ENCODE data around the gene CEP350. TPM values are rescaled to one million over a fixed set of nuclear protein-coding genes. Genes with fewer than 3 reads are reported as not detected.
"Not testable (repeated sequence)": the region's sequence is repeated elsewhere in the genome, so short reads cannot be mapped to it uniquely, and the experiment has no call there.

Gene CEP350
- total RNA-seq, 1 donor from 2014 or later, result 110 TPM

DNA sequence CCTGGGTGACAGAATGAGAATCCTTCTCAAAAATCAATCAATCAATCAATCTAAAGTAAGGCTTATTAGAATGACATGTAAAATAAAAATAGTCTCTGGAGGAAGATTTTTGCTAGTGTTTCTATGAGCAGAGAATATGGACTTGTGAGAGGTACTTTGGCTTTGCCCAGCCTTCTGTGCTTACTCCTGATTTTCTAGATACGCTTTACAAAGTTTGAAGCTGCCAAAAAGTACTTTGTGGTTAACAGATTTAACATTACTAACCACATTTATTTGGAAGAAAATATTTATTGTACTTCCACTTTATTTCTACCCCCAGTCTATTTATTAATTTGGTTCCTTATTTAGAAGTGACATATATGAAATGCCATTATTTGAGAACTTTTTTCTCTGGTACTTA, 41.0 kb downstream of the CEP350 start:
- DNase-seq, result no peak

DNA sequence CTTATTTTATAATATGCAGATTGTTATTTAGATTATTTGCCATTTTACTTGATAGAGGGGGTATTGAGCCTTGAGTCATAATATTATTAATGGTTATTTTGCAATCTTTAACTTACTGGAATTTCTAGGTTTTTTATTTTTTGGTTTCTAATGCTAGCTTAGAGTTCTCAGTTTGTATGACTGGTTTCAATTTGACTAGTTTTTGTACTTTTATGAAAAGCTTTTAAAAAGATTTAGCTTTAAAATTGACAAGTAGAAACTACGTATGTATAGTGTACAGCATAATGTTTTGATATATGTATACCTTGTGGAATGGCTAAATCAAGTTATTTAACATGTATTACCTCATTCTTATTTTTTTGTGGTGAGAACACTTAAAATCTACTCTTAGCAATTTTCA, 41.5 kb downstream of the CEP350 start:
- DNase-seq, result no peak

- no peak for DNase-seq
Observed at GRCh38 chr1:180000575-180000974, 46.0 kb downstream of the CEP350 start.

DNA sequence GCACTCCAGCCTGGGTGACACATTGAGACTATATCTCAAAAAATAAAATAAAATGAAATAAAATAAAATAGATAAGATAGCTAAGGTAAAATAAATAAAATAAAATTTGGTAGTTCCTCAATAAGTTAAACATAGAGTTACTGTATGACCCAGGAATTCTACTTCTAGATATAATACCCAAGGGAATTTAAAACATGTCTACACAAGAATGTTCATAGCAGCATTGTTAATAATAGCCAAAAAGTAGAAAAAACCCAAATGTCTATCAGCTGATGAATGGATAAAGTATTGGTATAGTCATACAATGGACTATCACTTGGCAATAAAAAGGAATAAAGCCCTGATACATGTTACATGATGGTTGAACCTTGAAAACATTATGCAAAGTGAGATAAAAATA, 47.8 kb downstream of the CEP350 start:
- DNase-seq, result no peak

DNA sequence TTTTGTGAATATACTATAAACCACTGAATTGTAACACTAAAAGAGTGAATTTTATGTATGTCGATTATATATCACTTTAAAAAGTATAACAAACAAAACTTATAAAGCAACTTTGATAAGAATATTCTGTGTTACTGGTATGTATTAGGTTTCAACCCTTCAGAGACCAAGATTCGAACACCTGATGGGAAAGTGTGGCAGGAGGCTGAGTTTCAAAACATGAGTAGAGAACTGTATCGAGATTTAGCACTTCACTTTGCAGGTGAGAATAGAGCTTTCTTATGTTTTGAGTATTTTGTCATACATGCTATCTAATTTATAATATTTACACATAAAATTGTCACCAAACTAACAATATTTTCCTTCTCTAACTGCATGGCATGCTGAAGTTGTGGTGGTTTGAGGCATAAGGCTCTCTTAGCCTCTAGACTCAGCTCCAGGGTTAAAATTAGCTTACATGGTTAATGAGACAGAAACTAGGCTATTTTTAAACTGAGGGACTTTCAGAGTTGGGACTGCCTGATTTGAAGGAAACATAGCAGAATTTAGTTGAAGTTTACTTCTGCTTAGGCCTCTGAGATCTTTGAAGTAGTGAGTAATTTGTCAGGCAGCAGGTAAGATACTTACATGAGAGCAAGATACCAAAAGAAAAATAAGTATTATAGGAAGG, 48.6 kb downstream of the CEP350 start:
- no peak for DNase-seq

DNA sequence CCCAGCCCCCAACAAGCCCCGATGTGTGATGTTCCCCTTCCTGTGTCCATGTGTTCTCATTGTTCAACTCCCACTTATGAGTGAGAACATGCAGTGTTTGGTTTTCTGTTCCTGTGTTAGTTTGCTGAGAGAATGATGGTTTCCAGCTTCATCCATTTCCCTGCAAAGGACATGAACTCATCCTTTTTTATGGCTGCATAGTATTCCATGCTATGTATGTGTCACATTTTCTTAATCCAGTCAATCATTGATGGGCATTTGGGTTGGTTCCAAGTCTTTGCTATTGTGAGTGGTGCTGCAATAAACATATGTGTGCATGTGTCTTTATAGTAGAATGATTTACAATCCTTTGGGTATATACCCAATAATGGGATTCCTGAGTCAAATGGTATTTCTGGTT, 52.2 kb downstream of the CEP350 start:
- not testable (repeated sequence) for DNase-seq

DNA sequence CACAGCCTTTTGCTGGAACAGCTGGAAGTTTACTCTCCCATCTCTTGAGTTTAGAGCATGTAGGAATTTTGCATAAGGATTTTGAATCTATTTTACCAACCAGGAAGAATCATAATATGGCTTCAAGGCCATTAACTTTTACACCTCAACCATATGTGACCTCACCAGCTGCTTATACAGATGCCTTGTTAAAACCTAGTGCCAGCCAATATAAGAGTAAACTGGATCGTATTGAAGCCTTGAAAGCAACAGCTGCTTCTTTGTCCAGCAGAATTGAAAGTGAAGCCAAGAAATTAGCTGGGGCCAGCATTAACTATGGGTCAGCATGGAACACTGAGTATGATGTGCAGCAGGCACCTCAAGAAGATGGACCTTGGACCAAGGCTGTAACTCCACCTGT, 65.4 kb downstream of the CEP350 start:
- DNase-seq, result no peak

DNA sequence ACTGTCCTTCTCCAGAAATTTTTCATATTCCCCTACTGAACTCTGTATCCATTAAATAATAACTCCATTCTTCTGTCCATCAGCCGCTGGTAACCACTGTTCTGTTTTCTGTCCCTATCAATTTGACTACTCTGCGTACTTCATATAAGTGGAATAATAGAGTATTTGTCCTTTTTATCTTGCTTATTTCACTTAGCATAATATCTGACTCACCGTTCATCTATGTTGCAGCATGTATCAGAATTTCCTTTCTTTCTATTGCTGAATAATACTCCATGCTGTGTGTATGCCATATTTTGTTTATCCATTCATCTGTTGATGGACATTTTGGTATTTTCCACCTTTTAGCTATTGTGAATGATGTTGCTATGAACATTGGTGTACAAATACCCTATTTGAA, 71.9 kb downstream of the CEP350 start:
- no peak for DNase-seq

DNA sequence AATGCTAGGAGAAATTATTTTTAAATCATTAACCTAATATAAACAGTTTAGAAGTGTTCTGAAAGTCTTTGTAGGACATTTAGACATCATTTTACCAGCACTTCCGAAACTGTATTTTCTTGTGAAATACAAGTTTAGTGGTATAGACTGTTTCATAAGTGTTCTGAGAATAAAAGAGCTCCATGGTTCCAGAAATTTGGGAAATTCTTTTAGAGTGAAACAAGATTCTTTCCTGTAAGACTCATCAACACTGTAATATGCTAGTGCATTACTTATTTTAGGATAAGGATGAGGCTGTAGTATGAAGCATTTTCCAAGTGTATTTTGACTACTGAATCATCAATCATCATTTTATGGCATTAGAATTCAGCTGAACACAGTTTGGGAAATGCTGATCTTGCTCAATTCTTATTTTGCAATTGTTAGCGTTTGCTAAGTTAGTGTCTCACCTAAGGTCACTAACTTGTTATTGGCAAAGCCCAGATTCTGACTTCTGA, 73.4 kb downstream of the CEP350 start:
- DNase-seq, result no peak

DNA sequence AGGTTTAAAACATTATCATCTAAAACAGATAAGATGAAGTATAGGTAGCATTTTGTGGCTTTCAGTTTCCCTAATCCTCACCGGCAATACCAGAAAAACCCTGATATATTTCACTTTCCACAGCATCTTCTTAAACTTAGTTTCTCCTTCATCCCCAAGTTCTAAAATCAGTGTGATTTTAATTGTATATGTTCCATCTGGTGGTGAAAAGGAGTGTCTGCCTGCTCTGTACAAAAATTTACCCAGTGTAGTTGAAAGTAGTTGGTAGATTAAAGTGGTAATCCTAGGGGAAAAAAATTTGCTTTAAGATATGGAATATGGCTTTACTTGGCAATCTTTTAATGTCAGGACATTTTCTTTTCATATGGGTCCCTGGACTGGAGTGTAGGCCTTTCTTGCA, 74.3 kb downstream of the CEP350 start:
- no peak for DNase-seq

- no peak for DNase-seq
Observed at GRCh38 chr1:180029524-180030135, 75.0 kb downstream of the CEP350 start.

DNA sequence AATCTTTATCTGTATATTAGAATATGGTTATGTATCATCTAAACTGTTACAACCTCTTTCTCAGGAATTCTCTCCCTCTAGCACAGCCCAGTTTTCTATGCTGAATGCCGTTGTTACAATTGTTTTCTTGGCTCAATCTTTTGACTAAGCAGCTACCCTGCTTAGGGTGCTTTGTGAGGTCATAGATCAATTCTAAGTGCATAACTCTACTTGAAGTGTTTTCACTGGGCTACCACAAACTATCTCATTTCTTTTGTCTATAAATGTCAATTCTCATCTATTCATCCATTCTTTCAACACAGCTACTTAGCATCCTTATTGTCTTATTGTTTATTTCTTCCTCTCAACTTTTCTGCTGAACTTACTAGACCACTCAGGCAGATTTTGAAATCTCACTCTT, 77.1 kb downstream of the CEP350 start:
- no peak for DNase-seq

GRCh38 chr1:180033390-180033789, 78.8 kb downstream of the CEP350 start:
- no peak for DNase-seq

DNA sequence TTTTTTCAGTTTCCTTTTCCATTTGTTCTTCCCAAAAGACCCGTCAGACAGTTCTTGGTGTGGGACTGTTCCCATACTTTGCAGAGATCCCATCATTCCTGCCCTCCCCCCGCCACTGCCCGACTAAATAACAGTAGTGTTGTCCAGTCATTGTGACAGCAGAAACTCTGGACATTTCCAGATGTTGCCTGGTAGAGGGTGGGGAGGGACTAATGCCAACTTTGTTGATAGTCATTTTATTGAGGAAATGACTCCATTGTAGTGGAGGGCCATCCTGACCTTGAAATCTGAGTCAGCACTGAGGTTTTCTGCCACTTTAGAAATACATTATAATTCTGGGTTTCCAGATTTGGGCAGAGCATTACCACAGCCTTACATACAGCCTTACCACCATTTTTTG, 85.4 kb downstream of the CEP350 start:
- no peak for DNase-seq

- no peak for DNase-seq
Observed at GRCh38 chr1:180041582-180041981, 87.0 kb downstream of the CEP350 start.

DNA sequence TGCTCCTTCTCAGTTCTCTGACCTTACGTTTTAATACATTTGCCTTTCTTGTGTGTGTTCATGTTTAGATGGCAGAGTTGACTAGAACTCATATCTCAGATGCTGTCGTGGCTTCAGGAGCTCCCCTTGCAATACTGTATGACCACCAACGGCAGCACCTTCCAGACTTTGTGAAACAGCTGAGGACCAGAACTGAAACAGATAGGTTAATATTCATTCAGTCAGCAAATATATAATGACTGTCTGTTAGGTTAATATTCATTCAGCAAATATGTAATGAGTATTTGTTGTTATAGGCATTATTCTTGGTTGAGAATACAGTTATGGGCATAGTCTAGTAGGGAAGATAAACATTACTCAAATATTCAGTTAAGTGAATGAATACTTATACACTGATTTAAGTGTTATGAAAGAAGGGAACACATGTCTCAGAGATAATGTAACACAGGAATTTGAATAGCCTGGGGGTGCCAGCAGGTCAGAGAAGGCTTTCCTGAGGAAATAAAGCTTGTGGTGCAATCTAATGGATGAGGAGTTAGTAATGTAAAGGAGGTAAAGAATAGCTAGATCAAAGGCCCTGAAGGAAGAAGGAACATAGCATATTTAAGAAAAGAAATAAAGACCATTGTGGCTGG, 88.5 kb downstream of the CEP350 start:
- DNase-seq, result no peak

DNA sequence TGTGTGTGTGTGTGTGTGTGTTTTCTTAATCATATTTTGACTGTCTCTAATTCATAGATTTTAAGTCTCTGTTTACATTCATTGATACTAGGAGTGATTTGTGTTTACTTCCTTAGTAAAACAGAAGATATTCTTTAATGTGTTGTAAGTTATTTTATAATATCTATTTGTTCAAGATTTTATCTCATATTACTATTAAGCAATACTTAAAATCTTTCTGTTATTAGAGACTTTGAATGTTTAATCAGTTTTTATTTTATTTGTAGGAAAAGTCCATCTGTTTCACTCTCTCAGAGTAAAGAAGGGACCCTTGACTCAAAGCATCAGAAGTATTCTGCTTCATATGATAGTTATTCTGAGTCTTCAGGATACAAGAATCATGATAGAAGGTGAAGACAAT, 89.2 kb downstream of the CEP350 start:
- no peak for DNase-seq

- DNase-seq, result no peak
Observed at GRCh38 chr1:180046674-180047073, 92.1 kb downstream of the CEP350 start.

DNA sequence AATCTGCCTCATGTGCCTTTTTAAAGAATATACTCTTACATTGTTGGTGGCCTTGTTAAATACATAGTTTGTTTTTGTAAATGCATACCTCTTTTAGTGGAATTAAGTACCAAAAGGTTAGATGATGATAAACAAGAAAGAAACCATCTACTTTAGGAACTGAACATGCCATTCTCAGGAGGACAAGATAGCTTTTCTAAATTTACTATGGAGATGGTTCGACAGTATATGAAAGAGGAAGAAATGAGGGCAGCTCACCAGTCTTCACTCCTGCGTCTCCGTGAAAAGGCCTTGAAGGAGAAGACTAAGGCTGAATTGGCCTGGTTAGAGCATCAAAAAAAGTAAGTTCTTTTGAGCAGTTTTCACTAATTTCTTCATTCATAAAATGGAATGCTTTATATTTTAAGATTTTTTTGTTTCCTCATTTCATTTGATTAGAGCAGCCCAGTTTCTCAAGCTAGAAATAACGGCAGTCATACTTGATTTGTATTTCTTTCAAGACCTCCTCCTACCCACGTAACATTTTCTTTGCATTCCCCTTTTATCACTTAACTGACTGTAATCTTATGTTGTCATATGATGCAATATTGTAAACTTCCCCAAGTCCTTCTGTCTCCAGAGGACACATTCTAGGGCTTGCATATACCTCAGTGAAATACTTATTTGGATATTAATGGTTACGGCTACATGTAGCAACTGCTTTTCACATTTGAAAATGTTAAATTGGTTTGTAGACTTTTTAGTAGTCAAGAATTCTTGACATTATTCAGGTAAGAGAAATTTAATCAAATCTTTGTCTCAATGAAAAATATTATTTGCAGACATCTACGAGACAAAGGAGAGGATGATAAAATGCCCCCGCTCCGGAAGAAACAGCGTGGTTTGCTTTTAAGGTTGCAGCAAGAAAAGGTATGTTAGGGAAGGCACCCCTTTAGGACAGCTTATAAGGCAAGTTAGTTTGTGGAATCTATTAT, 99.3 kb downstream of the CEP350 start:
- no peak for DNase-seq

GRCh38 chr1:180057883-180058396, 103.3 kb downstream of the CEP350 start:
- no peak for DNase-seq

DNA sequence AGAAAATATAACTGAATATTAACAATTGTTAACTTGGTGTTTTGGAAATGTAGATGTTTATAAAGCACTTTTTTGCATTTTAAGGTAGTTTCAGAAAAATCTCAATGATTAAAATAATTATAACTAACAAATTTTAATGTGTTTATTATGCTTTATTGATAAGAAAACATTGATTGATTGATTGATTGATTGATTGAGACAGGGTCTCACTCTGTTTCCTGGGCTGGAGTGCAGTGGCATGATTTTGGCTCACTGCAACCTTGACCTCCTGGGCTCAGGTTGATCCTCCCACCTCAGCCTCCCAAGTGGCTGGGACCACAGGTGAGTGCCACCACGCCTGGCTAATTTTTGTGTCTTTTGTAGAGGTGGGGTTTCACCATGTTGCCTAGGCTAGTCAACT, 106.4 kb downstream of the CEP350 start:
- no peak for DNase-seq

GRCh38 chr1:180062452-180062971, 107.9 kb downstream of the CEP350 start:
- no peak for DNase-seq

Data from tongue (tissue), 2 donors.